Activated T-cell treated with anti-CD3 and anti-CD28 coated beads for 4 hours (primary cell): ENCODE results near the gene DCHS2.

Experiments used
- DNase-seq: peaks from one replicate; pipeline ENCODE4 v3.0.0-alpha.2; 2020

The DCHS2 gene

GRCh38 chr4:154192585-154192984, 299.0 kb downstream of the DCHS2 start:
- no peak for DNase-seq

DNA sequence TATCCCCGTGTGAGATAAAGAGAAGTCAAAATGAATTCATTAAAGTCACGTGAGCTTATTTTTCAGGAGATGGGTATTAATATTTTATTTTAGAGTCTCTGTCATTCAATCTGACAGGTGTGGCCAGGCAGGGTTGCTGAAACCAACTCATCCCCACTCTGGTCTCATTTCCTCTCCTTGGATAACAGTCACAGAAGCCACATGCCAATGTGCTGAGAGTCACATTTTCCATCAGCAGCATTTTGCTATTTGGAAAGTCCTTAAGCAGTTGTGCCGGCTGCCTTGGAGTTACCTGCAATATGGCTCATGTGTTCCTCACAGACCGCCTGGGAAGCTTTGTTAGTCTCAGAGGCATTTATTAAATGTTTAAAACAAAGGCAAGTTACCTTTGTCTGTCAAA, 302.3 kb downstream of the DCHS2 start:
- no peak for DNase-seq

DNA sequence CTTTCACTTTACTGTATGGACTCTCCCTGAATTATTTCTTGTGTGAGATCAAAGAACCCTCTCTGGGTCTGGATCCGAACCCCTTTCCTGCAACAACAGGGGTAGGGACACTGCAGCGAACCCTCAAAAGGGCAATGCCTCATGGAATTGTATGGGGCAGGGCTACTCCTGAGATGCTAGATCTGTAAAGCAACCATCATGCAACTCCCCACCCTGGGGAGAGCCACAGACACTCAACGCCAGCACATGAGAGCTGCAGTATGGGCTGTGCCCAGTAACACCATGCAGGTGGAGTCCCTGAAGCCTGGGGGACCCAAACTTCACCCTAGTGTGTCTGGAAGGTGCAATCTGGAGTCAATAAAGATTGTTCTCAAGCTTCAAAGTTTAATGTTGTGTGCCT, 304.7 kb downstream of the DCHS2 start:
- no peak for DNase-seq

- DNase-seq, result no peak
Measured at GRCh38 chr4:154186035-154186434, 305.6 kb downstream of the DCHS2 start.

- DNase-seq, result no peak
Measured at GRCh38 chr4:154184238-154184637, 307.4 kb downstream of the DCHS2 start.

DNA sequence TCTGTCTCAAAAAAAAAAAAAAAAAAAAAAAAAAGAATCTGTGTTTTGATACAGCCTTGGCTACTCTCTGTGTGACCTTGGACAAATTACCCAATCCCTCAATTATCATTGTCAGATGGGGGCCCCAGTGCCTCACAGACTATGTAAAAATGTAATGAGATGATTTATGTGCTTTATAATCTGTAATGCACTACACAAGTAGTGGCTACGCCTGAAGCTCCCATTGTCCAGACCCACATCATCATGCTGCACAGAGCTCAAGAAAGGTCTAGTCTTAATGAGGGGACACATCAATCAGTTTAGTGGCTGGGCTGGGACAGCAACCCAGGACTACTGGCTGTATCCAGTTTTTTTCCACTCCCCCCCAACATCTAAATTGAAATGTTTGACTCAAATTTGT, 308.3 kb downstream of the DCHS2 start:
- DNase-seq, result no peak
